HepG2 (cell line): ENCODE results near the gene AVPR2. TPM values are rescaled to one million over a fixed set of nuclear protein-coding genes. Genes with fewer than 3 reads are reported as not detected.
A peak's percentile ranks its signal among the peaks of the same experiment; 100 is the strongest.

Source experiments
- ARNT ChIP-seq: fragments of 450-650 bp; IDR thresholded peaks from 2 replicates; pipeline ENCODE4 v1.6.1; 2017
- CBX2 ChIP-seq, 2 experiments: fragments of 200-600 bp in 1 of 2; sonication (generic); formaldehyde crosslinking in 1 of 2; IDR thresholded peaks; 2 replicates each; pipeline versions ENCODE4 v1.7.0 to v1.8.1; 2018 to 2022; ENCODE audit warnings: low read depth in 2 of 2, low read length in 1 of 2, mild to moderate bottlenecking in 1 of 2, missing genetic modification reagents in 1 of 2
- CCDC6 ChIP-seq: sonication (generic); formaldehyde crosslinking; IDR thresholded peaks from 2 replicates; pipeline ENCODE4 v1.8.1; 2022; ENCODE audit warnings: mild to moderate bottlenecking, missing genetic modification reagents, moderate library complexity
- CSRNP1 ChIP-seq: sonication (generic); formaldehyde crosslinking; IDR thresholded peaks from 2 replicates; pipeline ENCODE4 v1.8.1; 2023; ENCODE audit warnings: mild to moderate bottlenecking, missing genetic modification reagents
- DPF2 ChIP-seq: sonication (generic); formaldehyde crosslinking; IDR thresholded peaks from 2 replicates; pipeline ENCODE4 v1.4.0; 2020; ENCODE audit warnings: mild to moderate bottlenecking, low read depth, missing genetic modification reagents, borderline replicate concordance
- ETV5 ChIP-seq: IDR thresholded peaks from 2 replicates; pipeline ENCODE4 v1.6.1; 2018; ENCODE audit warnings: missing biosample characterization, missing genetic modification reagents, inconsistent platforms, borderline replicate concordance
- HOXA3 ChIP-seq: sonication (generic); formaldehyde crosslinking; IDR thresholded peaks from 2 replicates; pipeline ENCODE4 v1.5.0; 2020; ENCODE audit warnings: missing genetic modification reagents
- KAT8 ChIP-seq: IDR thresholded peaks from 2 replicates; pipeline ENCODE4 v1.6.1; 2016; ENCODE audit warnings: missing genetic modification reagents, missing compliant biosample characterization
- MED13 ChIP-seq: sonication (generic); formaldehyde crosslinking; IDR thresholded peaks from 2 replicates; pipeline ENCODE4 v1.5.0; 2020; ENCODE audit warnings: missing genetic modification reagents
- NR2F6 ChIP-seq, 2 experiments: IDR thresholded peaks; 2 replicates each; pipeline ENCODE4 v1.6.1; 2016; ENCODE audit warnings: antibody characterized with exemption in 1 of 2, mild to moderate bottlenecking in 1 of 2
- PAXIP1 ChIP-seq: sonication (generic); formaldehyde crosslinking; conservative IDR thresholded peaks from 2 replicates; pipeline ENCODE4 v1.4.0; 2020; ENCODE audit warnings: mild to moderate bottlenecking, missing genetic modification reagents, moderate library complexity
- TBL1XR1 ChIP-seq: fragments of 150-350 bp; IDR thresholded peaks from 2 replicates; pipeline ENCODE4 v1.6.1; 2014; ENCODE audit warnings: borderline replicate concordance, low read length; ENCODE audit not compliant: partially characterized antibody
- TGIF2 ChIP-seq: IDR thresholded peaks from 2 replicates; pipeline ENCODE4 v1.6.1; 2016; ENCODE audit warnings: control low read depth, missing compliant biosample characterization
- ZFAT ChIP-seq: sonication (generic); formaldehyde crosslinking; conservative IDR thresholded peaks from 2 replicates; pipeline ENCODE4 v1.8.1; 2023; ENCODE audit warnings: missing genetic modification reagents, inconsistent platforms
- ZFP41 ChIP-seq: sonication (generic); formaldehyde crosslinking; IDR thresholded peaks from 2 replicates; pipeline ENCODE4 v1.4.0; 2020; ENCODE audit warnings: mild to moderate bottlenecking, missing genetic modification reagents, borderline replicate concordance
- ZMYM4 ChIP-seq: sonication (generic); formaldehyde crosslinking; IDR thresholded peaks from 2 replicates; pipeline ENCODE4 v1.8.1; 2023; ENCODE audit warnings: mild to moderate bottlenecking, missing genetic modification reagents
- ZNF3 ChIP-seq: IDR thresholded peaks from 2 replicates; pipeline ENCODE4 v1.7.0; 2017; ENCODE audit warnings: inconsistent platforms
- polyA plus RNA-seq, 8 experiments: library from polyadenylated mRNA; depleted of rRNA in 3 of 8; stranded (reverse) in 7 of 8; unstranded in 1 of 8; fragments of >200 nt; fragmentation: Illumina TruSeq in 4 of 8; extraction: Trizol in 4 of 8; gene quantifications; 2 replicates each; pipeline versions ENCODE4 v1.2.1 to v1.2.3, GENCODE V29; 2011 to 2016; ENCODE audit warnings: low read depth in 4 of 8, missing spikeins in 1 of 8, mixed read lengths in 1 of 8; ENCODE audit not compliant: insufficient read depth in 1 of 8
- total RNA-seq, 5 experiments: library from RNA; depleted of rRNA; stranded (reverse); fragments of >200 nt; fragmentation: Illumina TruSeq; extraction: Trizol; gene quantifications; 2 replicates each; pipeline ENCODE4 v1.2.3, GENCODE V29; 2016; ENCODE audit warnings: low read depth in 1 of 5
- TF ChIP-seq, protein P1 (sequence below), 2 experiments: IDR thresholded peaks; 2 replicates each; pipeline ENCODE4 v1.6.1; 2011 to 2012; ENCODE audit warnings: low read length in 2 of 2, borderline replicate concordance in 1 of 2, low read depth in 1 of 2, mild to moderate bottlenecking in 1 of 2, moderate library complexity in 1 of 2

Gene AVPR2
- total and polyA plus RNA-seq, 2 of the 13 experiments (the other 11 are each of a cell fraction or from before 2014, with no cell fraction given), result not detected

- TF ChIP-seq ZNF3 (CRISPR knock-in tag) (no peak), ETV5 (CRISPR knock-in tag) (peak; percentile 83), DPF2 (no peak), NR2F6 (IDR thresholded peaks at IDR 0.05) (peak; percentile 85), NR2F6 (CRISPR knock-in tag; IDR thresholded peaks at IDR 0.05) (peak; percentile 92), PAXIP1 (CRISPR knock-in tag) (peak; percentile 61), ZFAT (CRISPR knock-in tag) (no peak), CBX2 (IDR thresholded peaks at IDR 0.05; ENCODE audit: low read depth, low read length) (no peak), CBX2 (CRISPR knock-in tag; IDR thresholded peaks at IDR 0.05; ENCODE audit: low read depth) (no peak), ZFP41 (CRISPR knock-in tag) (no peak), MED13 (no peak), TBL1XR1 (no peak), KAT8 (CRISPR knock-in tag) (0 out of 2 replicates have a peak, but pooled peaks have one; percentile 7), CCDC6 (peak; percentile 15; the same call in 1 of the 2 replicates), ARNT (no peak), CSRNP1 (CRISPR knock-in tag) (no peak), TGIF2 (CRISPR knock-in tag) (no peak), HOXA3 (CRISPR knock-in tag) (peak; percentile 36; the same call in 1 of the 2 replicates), ZMYM4 (CRISPR knock-in tag) (0 out of 2 replicates have a peak, but pooled peaks have one; percentile 15)
- TF ChIP-seq, protein P1, sequence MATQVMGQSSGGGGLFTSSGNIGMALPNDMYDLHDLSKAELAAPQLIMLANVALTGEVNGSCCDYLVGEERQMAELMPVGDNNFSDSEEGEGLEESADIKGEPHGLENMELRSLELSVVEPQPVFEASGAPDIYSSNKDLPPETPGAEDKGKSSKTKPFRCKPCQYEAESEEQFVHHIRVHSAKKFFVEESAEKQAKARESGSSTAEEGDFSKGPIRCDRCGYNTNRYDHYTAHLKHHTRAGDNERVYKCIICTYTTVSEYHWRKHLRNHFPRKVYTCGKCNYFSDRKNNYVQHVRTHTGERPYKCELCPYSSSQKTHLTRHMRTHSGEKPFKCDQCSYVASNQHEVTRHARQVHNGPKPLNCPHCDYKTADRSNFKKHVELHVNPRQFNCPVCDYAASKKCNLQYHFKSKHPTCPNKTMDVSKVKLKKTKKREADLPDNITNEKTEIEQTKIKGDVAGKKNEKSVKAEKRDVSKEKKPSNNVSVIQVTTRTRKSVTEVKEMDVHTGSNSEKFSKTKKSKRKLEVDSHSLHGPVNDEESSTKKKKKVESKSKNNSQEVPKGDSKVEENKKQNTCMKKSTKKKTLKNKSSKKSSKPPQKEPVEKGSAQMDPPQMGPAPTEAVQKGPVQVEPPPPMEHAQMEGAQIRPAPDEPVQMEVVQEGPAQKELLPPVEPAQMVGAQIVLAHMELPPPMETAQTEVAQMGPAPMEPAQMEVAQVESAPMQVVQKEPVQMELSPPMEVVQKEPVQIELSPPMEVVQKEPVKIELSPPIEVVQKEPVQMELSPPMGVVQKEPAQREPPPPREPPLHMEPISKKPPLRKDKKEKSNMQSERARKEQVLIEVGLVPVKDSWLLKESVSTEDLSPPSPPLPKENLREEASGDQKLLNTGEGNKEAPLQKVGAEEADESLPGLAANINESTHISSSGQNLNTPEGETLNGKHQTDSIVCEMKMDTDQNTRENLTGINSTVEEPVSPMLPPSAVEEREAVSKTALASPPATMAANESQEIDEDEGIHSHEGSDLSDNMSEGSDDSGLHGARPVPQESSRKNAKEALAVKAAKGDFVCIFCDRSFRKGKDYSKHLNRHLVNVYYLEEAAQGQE (IDR thresholded peaks at IDR 0.05; ENCODE audit: borderline replicate concordance in 1 of 2, low read depth in 1 of 2, low read length in 2 of 2), result peak in 1 of 2 experiments; percentile 17; a peak in 1 of 4 replicates
Observed at GRCh38 chrX:153926858-153927671, 22.6 kb downstream of the AVPR2 start (continued).
